Panc1 (cell line): ENCODE results near the gene MPC1. TPM values are rescaled to one million over a fixed set of nuclear protein-coding genes. Genes with fewer than 3 reads are reported as not detected.

Source experiments
- ATAC-seq: fragments of 200-7000 bp; cut with Tn5 transposase; 2 replicates; pipeline ENCODE4 v1.9.1; 2020; ENCODE audit warnings: mild to moderate bottlenecking, moderate library complexity
- BruUV-seq: library from RNA; stranded (reverse); fragments of 400-500 nt; replicated peaks from 2 replicates; lab custom pipeline; 2021; lab: Mats Ljungman, UMichigan
- CTCF ChIA-PET: fragments of 300-600 bp; sonication (Branson Sonifier 250); formaldehyde crosslinking; loops from one replicate; lab custom pipeline; 2022; ENCODE audit warnings: antibody characterized with exemption; lab: Charles Lee
- POLR2A ChIA-PET: fragments of 300-600 bp; sonication (Branson Sonifier 250); formaldehyde crosslinking; loops from one replicate; lab custom pipeline; 2022; ENCODE audit warnings: antibody characterized with exemption; lab: Charles Lee
- DNase-seq: peaks from one replicate; pipeline ENCODE4 v3.0.0-alpha.2; 2010; ENCODE audit warnings: low read depth, low spot score
- H3K27ac ChIP-seq: 2 replicates; pipeline ENCODE4 v1.5.1; 2011; ENCODE audit warnings: mild to moderate bottlenecking, low read length, inconsistent platforms
- H3K27me3 ChIP-seq: fragments of 200-500 bp; sonication (Bioruptor generic); 2 replicates; pipeline ENCODE4 v1.6.0; 2014; ENCODE audit warnings: low read length, inconsistent platforms; ENCODE audit not compliant: control insufficient read depth, insufficient read depth
- H3K36me3 ChIP-seq: fragments of 200-500 bp; sonication (Bioruptor generic); 2 replicates; pipeline ENCODE4 v1.5.1; 2014; ENCODE audit warnings: inconsistent platforms, mild to moderate bottlenecking, low read length, moderate library complexity; ENCODE audit not compliant: control insufficient read depth, insufficient read depth
- H3K4me1 ChIP-seq: 2 replicates; pipeline ENCODE4 v1.5.1; 2011; ENCODE audit warnings: inconsistent platforms, mild to moderate bottlenecking, low read length, moderate library complexity; ENCODE audit not compliant: control insufficient read depth, insufficient read depth
- H3K4me3 ChIP-seq, 2 experiments: 2 replicates each; pipeline ENCODE4 v1.5.1; 2011 to 2012; ENCODE audit warnings: low read depth in 2 of 2, low read length in 2 of 2, mild to moderate bottlenecking in 2 of 2, inconsistent platforms in 1 of 2, moderate library complexity in 1 of 2
- H3K9me3 ChIP-seq: fragments of 200-500 bp; sonication (Bioruptor generic); 2 replicates; pipeline ENCODE4 v1.5.1; 2014; ENCODE audit warnings: low read depth, mild to moderate bottlenecking, inconsistent platforms, low read length, moderate library complexity; ENCODE audit not compliant: control insufficient read depth, insufficient read depth
- CTCF ChIP-seq: fragments of 450-650 bp; IDR thresholded peaks from 2 replicates; pipeline ENCODE4 v1.5.1; 2017; ENCODE audit warnings: mild to moderate bottlenecking
- POLR2AphosphoS5 ChIP-seq: IDR thresholded peaks from 2 replicates; pipeline ENCODE4 v1.6.1; 2012; ENCODE audit warnings: mild to moderate bottlenecking, low read depth, low read length, moderate library complexity
- SIN3A ChIP-seq: IDR thresholded peaks from 2 replicates; pipeline ENCODE4 v1.6.1; 2012; ENCODE audit warnings: low read depth, mild to moderate bottlenecking, low read length, moderate library complexity, borderline replicate concordance; ENCODE audit not compliant: insufficient read depth
- TCF7L2 ChIP-seq: IDR thresholded peaks from 2 replicates; pipeline ENCODE4 v1.6.1; 2011; ENCODE audit warnings: mild to moderate bottlenecking, low read depth, low read length, inconsistent platforms
- in situ Hi-C: cut with HindIII; loops from 2 replicates; pipeline ENCODE4 v1.10.0; 2016; ENCODE audit warnings: low sequenced_read_pairs, low pct_unique_long_range_greater_than_20kb
- intact Hi-C: fragments of 100-400 bp; cut with micrococcal nuclease; formaldehyde crosslinking; loops from one replicate; pipeline ENCODE4 v1.10.0; 2022; ENCODE audit not compliant: unreplicated experiment
- total RNA-seq: library from RNA; stranded (reverse); gene quantifications from one replicate; pipeline ENCODE4 v1.2.1, GENCODE V29; 2021; ENCODE audit not compliant: unreplicated experiment
- TF ChIP-seq, protein P1 (sequence below), 2 experiments: IDR thresholded peaks; 2 replicates each; pipeline ENCODE4 v1.6.1; 2011 to 2012; ENCODE audit warnings: low read depth in 2 of 2, control low read depth in 1 of 2, low read length in 1 of 2, mild to moderate bottlenecking in 1 of 2, moderate library complexity in 1 of 2; ENCODE audit not compliant: insufficient read depth in 1 of 2

The MPC1 gene
- total RNA-seq, 1 experiment from 2014 or later, result 7.0 TPM

DNA sequence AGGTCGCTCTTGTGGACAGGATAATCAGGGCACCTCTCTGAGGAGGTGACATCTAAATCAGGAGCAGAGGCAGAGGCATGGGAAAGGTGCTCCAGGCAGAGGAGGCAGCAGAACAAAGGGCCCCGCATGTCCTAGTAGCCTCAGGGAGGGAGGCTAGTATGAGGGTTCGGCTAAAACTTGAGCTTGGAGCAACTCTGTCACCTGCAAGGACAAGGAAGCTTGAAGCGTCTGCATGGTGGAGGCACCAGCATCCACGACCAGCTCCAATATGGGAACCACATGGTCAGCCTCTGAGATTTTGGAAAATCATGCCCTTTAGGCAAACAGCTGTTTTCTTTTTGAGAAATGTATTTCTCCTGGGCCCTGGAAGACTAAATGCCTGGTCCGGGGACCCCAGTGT, 13.0 kb upstream of the MPC1 start:
- H3K4me3 ChIP-seq, result no peak overlapping the region
- DNase-seq (no peak), ATAC-seq (no peak)
- no TSS peak for BruUV-seq
- in situ Hi-C loops, result no loop called here
- intact Hi-C loops, result no loop called here
- no peaks in the 10 kb centered on the region for H3K36me3 ChIP-seq
- TF ChIP-seq CTCF, result no peak
- TF ChIP-seq, protein P1, sequence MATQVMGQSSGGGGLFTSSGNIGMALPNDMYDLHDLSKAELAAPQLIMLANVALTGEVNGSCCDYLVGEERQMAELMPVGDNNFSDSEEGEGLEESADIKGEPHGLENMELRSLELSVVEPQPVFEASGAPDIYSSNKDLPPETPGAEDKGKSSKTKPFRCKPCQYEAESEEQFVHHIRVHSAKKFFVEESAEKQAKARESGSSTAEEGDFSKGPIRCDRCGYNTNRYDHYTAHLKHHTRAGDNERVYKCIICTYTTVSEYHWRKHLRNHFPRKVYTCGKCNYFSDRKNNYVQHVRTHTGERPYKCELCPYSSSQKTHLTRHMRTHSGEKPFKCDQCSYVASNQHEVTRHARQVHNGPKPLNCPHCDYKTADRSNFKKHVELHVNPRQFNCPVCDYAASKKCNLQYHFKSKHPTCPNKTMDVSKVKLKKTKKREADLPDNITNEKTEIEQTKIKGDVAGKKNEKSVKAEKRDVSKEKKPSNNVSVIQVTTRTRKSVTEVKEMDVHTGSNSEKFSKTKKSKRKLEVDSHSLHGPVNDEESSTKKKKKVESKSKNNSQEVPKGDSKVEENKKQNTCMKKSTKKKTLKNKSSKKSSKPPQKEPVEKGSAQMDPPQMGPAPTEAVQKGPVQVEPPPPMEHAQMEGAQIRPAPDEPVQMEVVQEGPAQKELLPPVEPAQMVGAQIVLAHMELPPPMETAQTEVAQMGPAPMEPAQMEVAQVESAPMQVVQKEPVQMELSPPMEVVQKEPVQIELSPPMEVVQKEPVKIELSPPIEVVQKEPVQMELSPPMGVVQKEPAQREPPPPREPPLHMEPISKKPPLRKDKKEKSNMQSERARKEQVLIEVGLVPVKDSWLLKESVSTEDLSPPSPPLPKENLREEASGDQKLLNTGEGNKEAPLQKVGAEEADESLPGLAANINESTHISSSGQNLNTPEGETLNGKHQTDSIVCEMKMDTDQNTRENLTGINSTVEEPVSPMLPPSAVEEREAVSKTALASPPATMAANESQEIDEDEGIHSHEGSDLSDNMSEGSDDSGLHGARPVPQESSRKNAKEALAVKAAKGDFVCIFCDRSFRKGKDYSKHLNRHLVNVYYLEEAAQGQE (IDR thresholded peaks at IDR 0.05; ENCODE audit: insufficient read depth in 1 of 2, low read depth in 2 of 2, low read length in 1 of 2), result no peak
- TF ChIP-seq SIN3A, result no peak
- TF ChIP-seq POLR2AphosphoS5, result no peak
- no peak for TF ChIP-seq TCF7L2
- H3K27ac ChIP-seq, result no peak overlapping the region
- no peaks in the 10 kb centered on the region for H3K27me3 ChIP-seq
- CTCF ChIA-PET, result no interaction called here
- POLR2A ChIA-PET, result no interaction called here
- H3K9me3 ChIP-seq, result no peaks in the 10 kb centered on the region
- H3K4me1 ChIP-seq, result no peaks in the 10 kb centered on the region

DNA sequence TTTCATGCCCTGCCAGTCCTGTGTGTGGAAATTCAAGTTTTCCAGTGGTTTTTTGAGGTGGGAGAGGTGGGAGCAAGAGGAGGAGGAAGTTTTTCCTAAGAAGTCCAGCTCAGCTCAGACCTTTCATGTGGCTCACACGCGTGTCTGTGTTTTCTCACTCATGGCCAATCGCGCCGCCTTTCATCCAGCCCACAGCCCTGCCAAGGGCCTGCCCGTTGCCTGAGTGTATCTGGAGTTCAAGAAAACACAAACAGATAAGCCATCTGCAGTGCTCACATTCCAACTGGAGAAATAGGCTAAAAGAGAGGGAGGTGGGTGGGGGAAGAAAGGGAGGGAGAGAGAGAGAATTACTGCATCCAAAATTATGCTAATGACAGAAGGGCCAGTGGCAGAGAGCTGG, 12.6 kb upstream of the MPC1 start:
- BruUV-seq, result no TSS peak
- Histone ChIP-seq H3K4me1 (no peaks in the 10 kb centered on the region), H3K27ac (no peak overlapping the region), H3K27me3 (no peaks in the 10 kb centered on the region), H3K36me3 (no peaks in the 10 kb centered on the region), H3K4me3 (no peak overlapping the region), H3K9me3 (no peaks in the 10 kb centered on the region)
- ChIA-PET CTCF (interaction anchor here (0.7 kb wide), 1 partner anchor 1692 kb away, joined by 3 read pairs; no protein-coding TSS in a partner anchor), POLR2A (no interaction called here)
- TF ChIP-seq POLR2AphosphoS5 (no peak), TCF7L2 (no peak), SIN3A (no peak), CTCF (no peak)
- TF ChIP-seq, protein P1 (IDR thresholded peaks at IDR 0.05; ENCODE audit: insufficient read depth in 1 of 2, low read depth in 2 of 2, low read length in 1 of 2), result no peak
- intact Hi-C loops (no loop called here), in situ Hi-C loops (no loop called here)
- ATAC-seq, result no peak
- DNase-seq, result no peak
